Embryonic facial prominence (tissue), 1 donor: ENCODE data around the gene LDOC1.
A peak's percentile ranks its signal among the peaks of the same experiment; 100 is the strongest.
"Not testable (repeated sequence)": the region's sequence is repeated elsewhere in the genome, so short reads cannot be mapped to it uniquely, and the experiment has no call there.

Source experiments
- DNase-seq: peaks from one replicate; pipeline ENCODE4 v3.0.0-alpha.2; 2016; ENCODE audit errors: extremely low spot score

The LDOC1 gene

DNA sequence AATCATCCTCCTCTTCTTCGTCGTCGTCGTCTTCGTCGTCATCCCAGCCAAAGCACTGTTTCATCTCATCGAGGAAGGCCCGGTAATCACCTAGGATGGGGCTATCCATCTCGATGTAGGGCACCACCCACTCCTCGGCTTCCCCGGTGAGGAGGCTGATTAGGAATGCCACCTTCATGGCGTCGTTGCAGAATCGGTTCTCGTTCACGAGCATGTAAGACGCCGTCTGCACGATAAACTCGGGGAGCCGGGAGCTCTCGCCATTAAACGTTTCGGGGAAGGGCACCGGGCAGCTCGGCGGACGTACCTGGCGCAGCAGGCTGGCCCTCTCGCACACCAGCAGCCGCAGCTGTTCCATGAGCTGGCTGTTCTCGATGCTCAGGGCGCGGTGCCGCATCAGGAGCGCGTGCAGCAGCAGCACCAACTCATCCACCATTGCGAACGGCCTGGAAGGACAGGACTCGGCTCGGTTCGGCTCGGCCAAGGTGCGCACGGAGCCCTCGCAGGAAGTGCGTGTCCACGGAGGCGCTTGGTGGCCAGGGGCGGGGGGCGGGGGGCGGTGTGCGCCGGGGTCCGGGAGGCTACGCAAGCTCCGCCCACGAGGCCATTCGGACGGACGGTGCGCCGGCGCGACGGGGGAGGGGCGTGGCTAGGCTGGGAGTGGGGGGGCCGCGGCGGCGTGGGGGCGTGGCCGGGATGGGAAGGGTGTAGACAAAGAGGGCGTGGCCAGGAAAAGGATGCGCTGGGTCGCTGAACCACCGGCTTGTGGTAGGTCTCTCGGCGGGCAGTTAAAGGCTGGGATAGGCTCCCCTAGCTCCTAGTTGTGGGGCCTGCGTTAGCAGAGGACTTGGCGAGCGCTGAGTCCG, at the start of gene LDOC1:
TSS of gene LDOC1 (minus strand) at position 544 of the 866 bp plus-strand sequence. CDS start at position 436, 108 bp downstream.
- peak; percentile 52 for DNase-seq

DNA sequence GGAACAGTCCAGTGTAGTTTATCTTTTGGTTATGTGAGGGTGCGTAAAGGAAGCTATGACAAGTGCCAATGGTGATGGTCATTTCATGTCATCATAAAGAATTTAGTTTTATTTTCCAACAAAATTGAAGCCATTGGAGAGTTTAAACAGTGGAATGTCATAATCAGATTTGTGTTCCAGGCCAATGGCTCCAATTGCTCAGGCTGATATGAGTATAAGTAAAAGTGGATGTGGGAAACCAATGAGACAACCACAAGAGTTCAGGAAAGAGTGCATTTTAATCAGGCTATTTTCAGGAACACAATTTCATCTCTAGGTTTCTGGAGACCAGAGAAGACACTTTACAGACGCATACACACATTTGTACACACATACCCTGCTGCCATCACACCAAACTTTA, 44.7 kb upstream of the LDOC1 start:
- no peak for DNase-seq

- DNase-seq, result no peak
Measured at GRCh38 chrX:141220342-141221008, 43.5 kb upstream of the LDOC1 start.

- DNase-seq, result no peak
Measured at GRCh38 chrX:141214196-141214595, 37.3 kb upstream of the LDOC1 start.

DNA sequence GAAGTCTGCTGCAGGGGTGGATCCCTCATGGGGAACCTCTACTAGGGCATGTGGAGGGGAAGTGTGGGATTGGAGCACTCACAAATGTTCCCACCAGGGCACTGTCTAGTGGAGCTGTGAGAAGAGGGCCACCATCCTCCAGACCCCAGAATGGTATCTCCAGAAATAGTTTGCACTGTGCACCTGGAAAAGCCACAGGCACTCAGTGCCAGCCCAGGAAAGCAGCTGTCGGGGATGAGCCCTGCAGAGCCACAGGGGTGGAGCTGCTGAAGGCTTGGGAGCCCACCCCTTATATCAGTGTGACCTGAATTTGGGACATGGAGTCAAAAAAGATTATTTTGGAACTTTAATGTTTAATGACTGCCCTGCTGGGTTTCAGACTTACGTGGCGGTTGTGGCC, 25.0 kb upstream of the LDOC1 start:
- DNase-seq, result no peak

- DNase-seq, result not testable (repeated sequence)
Measured at GRCh38 chrX:141188573-141188972, 11.6 kb upstream of the LDOC1 start.

DNA sequence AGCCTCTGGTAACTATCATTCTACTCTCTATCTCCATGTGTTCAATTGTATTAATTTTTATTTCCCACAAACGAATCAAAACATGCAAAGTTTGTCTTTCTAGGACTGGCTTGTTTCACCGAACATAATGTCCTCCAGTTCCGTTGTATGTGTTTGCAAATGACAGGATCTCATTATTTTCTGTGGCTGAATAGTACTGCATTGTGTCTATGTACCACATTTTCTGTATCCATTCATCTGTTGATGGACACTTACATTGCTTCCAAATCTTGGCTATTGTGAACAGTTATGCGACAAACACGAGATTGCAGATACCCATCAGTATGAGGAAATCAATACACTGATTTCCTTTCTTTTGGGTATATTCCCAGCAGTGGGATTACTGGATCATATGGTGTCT, 8.4 kb upstream of the LDOC1 start:
- DNase-seq, result no peak

DNA sequence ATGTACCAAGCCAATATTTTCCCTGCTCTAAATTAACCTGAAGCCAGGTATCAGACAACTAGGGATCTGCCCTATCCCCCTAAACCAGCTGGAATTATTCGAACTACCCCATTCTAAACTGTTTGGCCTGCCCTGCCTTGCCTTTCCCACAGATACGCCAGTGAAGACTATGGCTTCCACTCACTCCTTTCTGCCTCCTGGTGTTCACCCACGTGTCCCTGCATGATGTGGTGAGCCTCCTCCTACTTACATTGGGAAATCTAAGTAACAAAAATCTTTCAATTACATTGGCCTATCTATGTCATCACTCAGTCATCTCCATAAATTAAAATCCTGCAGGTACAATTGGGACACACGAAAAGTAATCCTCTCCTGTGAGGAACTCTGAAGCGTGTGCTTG, 6.1 kb upstream of the LDOC1 start:
- no peak for DNase-seq

- no peak for DNase-seq
Measured at GRCh38 chrX:141180851-141181250, 3.9 kb upstream of the LDOC1 start.

DNA sequence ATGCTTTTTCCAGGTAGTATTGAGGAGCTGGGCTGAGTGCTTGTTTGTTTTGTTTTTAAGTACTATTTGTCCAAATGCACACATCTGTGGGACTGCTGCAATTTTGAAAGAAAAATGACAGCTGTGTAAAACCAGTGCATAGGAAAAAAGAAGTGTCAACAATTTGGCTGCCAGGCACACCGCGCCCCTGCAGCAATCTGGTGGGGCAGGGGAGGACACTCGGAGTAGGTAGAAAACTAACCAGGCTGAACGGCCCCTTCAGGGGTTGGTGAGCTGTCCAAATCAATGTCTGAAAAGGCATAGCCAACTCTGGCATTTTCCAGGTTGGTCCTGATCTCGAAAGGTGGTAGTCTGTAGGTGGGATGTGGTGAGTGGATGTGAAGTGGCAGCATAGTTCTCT, 1.1 kb downstream of the LDOC1 start:
- no peak for DNase-seq

- DNase-seq, result no peak
Measured at GRCh38 chrX:141164406-141164805, 12.5 kb downstream of the LDOC1 start.

- no peak for DNase-seq
Measured at GRCh38 chrX:141158084-141158483, 18.8 kb downstream of the LDOC1 start.

- DNase-seq, result not testable (repeated sequence)
Measured at GRCh38 chrX:141155231-141155630, 21.7 kb downstream of the LDOC1 start.

DNA sequence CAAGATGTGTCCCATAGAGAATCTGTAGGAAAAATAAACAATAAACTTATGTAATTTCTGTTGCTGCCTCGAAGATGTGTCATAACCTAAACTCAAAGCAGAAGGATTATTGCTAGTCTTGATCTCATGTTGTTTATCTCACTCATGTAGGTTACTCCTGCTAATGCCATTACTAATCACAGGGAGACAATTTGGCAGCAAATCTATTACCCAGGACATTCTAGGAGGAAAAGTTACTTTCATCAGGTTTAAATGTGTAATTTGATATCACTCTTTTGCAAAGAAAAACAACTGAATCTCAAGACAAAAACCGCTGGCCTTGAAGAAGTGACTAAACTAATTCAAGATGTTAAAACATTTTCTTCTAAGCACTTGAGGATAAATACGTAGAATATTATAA, 34.0 kb downstream of the LDOC1 start:
- no peak for DNase-seq

DNA sequence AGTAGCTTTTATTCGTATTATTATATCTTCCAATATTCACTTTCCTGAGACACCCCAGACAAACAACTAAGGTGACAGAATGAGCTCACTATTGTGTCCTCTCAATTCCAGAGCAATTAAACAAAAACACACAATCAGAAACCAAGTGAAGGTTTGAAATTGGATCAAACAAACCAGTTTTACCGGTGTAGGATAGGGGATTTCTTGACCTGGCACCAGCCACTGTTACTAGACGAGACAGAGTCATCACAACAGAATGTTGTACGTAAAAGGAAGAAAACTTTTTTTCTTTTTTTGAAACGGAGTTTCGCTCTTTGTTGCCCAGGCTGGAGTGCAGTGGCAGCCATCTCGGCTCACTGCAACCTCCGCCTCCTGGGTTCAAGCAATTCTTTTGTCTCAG, 43.7 kb downstream of the LDOC1 start:
- DNase-seq, result no peak

GRCh38 chrX:141127146-141127545, 49.8 kb downstream of the LDOC1 start:
- no peak for DNase-seq
